Stimulated activated CD8-positive, alpha-beta memory T cell treated with anti-CD3 and anti-CD28 coated beads, Interleukin-12 subunit alpha, Interleukin-12 subunit beta, amount 100 ng/mL, for 1 hour (primary cell): ENCODE data around the gene TSKU.
"Not testable (repeated sequence)": the region's sequence is repeated elsewhere in the genome, so short reads cannot be mapped to it uniquely, and the experiment has no call there.

Experiments used
- DNase-seq: peaks from one replicate; pipeline ENCODE4 v3.0.0-alpha.2; 2020; ENCODE audit warnings: low read depth

Gene TSKU

GRCh38 chr11:76788661-76789442, 5.7 kb downstream of the TSKU start:
- DNase-seq = no peak

- no peak for DNase-seq
These were observed 6.2 kb downstream of the TSKU start for GRCh38 chr11:76789443-76789719.

DNA sequence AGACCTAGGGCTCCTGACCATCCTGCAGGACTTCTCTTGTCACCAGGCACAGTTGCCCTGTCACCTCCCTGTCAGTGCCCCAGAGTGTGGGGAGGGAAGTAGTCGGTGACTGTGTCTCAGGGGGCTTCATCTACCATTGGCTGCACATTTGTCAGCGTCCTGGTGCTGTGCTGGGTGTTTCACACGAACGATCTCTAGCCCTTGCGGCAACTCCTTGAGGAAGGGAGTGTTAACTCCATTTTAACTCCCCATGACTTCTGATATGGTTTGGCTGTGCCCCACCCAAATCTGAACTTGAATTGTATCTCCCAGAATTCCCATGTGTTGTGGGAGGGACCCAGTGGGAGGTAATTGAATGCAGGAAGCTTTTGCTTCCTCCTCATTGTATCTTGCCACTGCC, 7.1 kb downstream of the TSKU start:
- DNase-seq = no peak

DNA sequence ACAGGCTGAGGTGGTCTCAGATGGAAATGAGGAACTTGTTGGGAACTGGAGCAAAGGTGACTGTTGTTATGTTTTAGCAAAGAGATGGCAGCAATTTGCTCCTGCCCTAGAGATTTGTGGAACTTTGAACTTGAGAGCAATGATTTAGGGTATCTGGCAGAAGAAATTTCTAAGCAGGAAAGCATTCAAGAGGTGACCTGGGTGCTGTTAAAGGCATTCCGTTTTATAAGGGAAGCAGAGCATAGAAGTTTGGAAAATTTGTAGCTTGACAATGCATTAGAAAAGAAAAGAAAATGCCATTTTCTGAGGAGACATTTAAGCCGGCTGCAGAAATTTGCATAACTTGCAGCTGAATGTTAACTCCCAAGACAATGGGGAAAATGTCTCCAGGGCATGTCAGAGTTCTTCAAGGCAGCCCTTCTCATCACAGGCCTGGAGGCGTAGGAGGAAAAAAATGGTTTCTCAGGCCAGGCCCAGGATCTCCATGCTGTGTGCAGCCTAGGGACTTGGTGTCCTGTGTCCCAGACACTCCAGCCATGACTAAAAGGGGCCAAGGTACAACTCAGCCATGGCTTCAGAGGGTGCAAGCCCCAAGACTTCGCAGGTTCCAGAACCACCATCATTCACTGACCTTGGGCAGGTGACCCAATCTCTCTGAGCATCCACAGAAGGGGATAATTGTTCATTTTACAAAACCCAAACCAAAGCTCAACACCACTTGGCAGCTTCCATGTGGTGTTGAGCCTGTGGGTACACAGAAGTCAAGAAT, 8.0 kb downstream of the TSKU start:
- DNase-seq = not testable (repeated sequence)

- DNase-seq = no peak
These were observed 8.7 kb downstream of the TSKU start for GRCh38 chr11:76791861-76792260.

DNA sequence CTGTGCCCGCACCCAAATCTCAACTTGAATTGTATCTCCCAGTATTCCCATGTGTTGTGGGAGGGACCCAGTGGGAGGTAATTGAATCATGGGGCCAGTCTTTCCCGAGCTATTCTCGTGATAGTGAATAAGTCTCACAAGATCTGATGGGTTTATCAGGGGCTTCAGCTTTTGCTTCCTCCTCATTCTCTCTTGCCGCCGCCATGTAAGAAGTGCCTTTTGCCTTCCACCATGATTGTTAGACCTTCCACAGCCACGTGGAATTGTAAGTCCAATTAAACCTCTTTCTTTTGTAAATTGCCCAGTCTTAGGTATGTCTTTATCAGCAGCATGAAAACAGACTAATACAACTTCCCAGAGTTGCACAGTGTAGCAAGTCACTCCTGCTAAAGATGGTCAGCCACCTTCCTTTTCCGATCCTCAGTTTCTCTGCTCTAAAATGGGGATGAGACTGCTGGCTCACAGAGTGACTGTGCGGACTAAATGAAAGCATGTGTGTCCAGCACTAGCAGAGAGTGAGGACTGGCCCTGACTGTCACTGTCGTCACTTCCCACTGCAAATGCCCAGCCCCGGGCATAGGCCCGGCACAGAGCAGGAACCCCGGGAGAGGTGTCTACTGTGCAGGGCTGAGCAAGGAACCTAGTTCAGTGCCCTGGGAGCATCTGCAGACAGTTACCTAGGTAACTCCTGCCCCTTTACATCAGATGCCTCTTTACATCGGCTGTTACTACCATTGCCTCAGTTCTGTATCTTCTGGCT, 9.5 kb downstream of the TSKU start:
- no peak for DNase-seq

DNA sequence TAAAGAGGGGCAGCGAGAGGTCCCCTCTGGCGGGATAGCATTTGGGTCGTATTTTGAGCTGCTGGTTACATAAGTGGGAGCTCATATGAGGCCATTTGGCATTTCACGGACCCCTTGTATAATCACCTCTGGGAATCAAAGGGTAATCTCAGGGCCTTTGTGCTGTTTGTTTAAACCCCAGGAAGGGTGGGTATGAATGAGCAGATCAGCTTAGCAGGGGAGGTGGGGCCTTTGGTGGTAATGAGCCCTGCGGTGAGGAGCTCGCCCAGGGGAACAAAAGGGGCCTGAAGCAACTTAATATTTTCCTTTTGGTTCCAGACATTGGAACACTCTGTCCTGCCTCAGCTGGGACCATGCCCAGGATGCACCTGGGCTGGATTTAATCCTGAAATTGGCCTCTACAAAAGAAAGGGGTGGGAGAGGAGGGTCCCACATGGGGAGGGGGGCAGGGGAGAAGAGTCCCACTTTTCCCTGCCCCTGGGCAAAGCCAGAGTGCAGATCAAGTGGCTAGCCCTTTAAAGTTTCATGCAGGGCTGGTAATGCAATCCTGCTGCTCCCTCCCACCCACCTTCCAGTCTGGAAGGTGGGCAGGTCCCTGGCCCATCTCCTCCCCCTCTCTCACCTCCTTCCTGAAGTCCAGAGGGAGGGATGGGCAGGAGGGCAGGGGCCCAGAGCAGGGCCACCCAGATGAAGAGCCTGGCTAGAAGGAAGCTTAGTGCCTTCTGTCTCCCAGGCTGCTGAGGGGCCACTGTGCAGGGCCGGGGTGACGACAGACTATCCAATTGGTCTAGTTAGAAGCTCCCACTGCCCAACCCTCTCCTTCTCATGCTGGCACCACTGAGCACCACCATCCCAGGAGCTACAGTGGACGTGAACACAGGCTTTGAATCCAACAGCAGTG, 10.5 kb downstream of the TSKU start:
- no peak for DNase-seq

DNA sequence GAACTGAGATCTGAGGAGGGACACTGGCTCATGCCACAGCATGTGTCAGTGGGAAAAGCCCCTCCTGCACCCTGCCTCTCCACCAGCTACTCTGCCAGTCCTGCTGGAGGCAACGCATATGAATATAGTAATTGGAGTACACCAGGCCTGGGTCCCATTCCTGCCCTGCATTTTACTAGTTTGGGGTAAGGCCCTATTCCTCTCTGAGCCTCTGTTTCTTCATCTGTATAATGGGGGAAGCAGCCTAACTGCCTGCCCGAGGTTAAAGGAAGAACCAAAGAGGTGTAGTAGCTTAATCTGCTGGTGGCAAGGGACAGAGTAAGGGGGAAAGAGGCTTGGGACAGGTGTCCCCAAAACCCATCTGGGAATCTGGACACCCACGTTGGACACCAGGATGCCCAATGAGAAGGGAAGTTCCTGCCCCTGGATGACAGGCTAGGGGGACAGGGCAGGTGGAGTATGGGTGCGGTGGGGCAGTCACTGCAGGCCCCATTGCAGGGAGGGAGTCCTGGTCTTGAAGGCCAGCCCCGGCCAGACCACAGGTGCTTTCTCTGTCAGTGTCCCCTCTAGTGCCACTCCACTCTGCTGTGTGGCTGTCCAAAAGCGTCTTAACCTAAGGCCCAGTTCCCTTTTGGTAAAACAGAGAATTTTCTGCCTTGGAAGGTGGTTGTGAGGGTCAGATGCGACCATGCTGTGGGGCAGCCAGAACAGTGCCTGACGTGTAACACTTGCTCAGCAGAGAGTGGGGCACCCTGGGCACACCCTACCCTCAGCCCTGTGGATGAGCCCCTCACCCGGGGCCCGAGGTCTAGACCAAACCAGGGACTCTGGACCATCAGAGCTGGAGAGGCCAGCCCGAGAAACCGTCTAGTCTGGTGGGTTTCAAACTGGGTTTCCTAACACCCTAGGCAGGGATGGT, 11.5 kb downstream of the TSKU start:
- DNase-seq = no peak

DNA sequence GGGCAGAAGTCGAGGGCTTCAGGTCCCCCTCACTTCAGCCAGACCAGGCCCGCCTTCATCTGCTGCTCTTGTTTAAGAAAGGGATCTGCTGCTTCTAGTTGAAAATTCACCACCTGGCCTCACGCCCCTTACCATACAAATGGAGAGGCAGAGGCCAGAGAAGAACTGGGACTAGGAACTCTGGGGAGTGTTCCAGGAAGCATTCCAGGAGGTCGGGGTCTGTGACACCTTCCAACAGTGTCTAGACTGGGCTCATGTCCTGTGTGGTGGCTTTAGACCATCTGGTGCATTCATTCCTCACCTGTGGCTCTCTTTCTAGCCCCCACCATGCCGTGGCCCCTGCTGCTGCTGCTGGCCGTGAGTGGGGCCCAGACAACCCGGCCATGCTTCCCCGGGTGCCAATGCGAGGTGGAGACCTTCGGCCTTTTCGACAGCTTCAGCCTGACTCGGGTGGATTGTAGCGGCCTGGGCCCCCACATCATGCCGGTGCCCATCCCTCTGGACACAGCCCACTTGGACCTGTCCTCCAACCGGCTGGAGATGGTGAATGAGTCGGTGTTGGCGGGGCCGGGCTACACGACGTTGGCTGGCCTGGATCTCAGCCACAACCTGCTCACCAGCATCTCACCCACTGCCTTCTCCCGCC, 12.3 kb downstream of the TSKU start:
- DNase-seq = no peak

GRCh38 chr11:76795936-76796441, 12.8 kb downstream of the TSKU start:
- DNase-seq = no peak

DNA sequence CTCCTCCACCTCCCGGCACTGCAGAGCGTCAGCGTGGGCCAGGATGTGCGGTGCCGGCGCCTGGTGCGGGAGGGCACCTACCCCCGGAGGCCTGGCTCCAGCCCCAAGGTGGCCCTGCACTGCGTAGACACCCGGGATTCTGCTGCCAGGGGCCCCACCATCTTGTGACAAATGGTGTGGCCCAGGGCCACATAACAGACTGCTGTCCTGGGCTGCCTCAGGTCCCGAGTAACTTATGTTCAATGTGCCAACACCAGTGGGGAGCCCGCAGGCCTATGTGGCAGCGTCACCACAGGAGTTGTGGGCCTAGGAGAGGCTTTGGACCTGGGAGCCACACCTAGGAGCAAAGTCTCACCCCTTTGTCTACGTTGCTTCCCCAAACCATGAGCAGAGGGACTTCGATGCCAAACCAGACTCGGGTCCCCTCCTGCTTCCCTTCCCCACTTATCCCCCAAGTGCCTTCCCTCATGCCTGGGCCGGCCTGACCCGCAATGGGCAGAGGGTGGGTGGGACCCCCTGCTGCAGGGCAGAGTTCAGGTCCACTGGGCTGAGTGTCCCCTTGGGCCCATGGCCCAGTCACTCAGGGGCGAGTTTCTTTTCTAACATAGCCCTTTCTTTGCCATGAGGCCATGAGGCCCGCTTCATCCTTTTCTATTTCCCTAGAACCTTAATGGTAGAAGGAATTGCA, 13.5 kb downstream of the TSKU start:
- DNase-seq = no peak

GRCh38 chr11:76797341-76798201, 14.4 kb downstream of the TSKU start:
- DNase-seq = no peak

- no peak for DNase-seq
These were observed 15.0 kb downstream of the TSKU start for GRCh38 chr11:76798202-76798581.

DNA sequence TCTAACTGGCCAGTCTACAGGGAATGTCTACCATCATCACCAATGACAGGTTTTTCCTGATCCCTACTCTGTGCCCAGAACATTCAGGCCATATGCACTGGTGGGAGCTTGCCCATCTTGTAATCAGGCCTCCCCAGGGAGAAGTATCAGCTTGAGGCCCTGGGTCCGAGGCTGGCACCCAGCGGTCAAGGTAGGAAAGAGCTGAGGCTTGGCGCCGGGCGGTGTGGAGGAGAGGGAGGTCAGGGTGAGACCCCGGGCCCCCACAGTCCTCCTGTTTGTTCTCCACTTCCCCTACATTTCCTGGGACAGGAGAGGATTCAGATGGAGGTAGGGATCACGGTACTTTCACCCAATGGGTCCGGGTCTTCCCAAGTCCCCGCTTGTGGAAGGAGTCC, 15.5 kb downstream of the TSKU start:
- no peak for DNase-seq

DNA sequence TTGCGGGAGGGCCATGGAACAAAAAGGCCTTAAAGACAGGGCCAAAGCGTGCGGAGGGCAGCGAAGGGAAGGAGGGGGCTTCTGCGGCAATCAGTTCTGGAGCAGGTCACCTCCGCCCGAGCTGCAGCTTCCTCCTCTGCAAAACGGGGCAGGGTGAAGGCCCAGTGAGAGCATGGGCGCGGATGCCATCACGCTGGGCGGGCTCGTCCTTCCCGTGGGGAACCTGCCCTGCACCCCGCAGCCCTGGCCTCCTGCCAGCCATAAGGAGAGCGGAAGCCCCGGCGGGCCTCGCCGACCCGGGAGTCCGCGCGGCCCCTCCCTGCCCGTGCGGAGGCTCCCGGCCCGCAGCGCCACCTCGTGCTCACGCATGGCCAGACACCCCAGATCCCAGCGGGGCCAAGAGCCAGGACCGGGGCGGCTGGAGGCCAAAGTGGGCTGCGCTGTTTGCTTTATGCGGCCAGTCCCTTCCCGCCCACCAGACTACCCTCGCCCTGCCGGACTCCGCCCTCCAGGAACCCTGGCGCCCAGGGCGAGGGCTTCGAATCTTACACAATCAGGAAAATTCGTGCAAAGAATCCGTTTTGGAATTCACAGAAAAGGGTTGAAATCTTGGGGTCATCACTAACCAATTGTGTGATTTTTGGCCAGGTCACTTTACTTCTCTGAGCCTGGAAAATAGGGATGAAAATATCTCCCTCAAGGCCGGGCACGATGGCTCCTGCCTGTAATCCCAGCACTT, 16.1 kb downstream of the TSKU start:
- peak; percentile 59 for DNase-seq

DNA sequence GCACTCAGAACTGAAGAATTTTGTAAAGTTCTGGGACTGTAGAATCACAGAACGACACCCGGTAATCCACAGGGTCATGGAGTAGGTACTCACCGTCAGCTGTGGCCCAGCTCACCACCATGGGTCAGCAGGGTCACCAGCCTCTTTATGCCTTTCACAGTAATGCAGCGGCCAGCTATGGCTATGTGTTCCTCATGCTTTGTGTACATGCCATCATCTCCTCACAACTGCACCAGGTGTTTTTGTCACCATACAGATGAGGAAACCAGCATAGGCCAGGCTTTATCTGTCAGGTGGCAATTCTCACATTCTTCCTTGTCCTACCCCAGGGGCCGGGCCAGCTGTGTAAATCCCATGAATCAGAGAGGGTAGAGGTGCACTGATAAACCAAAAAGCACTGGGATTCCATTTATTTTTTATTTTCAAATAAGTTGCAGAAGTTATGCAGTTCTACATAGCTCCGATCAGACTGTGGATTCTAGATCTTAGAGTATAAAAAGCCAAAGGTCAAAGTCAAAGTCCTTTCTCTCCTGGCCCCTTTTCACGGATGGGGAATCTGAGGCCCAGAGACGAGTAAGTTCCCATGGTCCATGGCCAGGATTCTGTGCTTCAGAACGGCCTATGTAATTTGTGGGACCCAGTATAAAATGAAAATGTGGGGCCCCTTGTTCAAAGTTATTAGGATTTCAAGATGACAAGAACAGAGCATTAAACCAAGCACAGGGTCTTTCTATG, 17.5 kb downstream of the TSKU start:
- DNase-seq = no peak

DNA sequence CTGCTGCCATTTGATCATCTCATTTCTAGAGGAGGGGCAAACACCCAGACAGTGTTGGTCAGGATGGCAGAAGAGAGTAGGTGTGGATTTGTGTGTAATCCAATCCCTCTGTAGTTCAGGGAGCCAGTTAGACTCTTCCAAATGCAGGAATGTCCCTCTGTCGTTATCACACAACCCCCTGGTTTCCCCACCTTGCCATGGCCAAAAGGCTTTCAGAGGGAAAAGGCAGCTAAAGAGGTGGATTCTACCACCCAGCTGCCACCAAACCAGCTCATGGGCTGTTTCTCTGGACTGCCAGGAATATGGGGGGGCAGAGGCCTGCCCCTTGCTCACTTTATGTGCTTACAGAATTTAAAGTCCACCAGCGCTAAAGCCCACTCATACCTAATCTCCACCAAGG, 18.1 kb downstream of the TSKU start:
- no peak for DNase-seq
